ENCODE results near the gene TMIE. TPM values are rescaled to one million over a fixed set of nuclear protein-coding genes. Genes with fewer than 3 reads are reported as not detected.

The TMIE gene
- total RNA-seq, 2 donors from 2014 or later, result not detected

DNA sequence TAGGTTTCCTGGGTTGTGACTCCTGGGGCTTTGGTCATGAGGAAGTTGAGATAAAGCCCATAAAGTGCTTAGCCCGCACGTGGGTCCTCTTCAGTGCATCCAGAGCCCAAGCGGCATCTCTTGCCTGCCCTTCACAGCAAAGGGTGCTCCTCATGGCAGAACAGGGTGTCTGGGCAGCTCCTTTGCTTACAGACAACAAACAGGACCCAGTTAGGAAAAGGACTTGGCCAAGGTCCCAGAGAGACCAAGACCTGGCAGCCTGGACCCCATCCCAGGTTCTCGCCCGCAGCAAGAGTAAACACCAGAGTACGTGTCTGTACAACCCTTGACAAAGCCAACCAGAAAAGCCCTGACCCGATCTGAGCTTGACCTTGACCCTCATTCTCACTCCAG is 34.7 kb upstream of the TMIE start:
- Histone ChIP-seq H3K4me1 (peaks cover 15% of the 10 kb centered on the region), H3K4me3 (no peak overlapping the region), H3K27me3 (no peaks in the 10 kb centered on the region), H3K36me3 (replicated peaks in 1 of 2; ENCODE audit: insufficient read depth in 1 of 2, low read depth in 2 of 2) (no peaks in the 10 kb centered on the region), H3K27ac (no peak overlapping the region), H3K9me3 (no peaks in the 10 kb centered on the region)
- ATAC-seq (peak; percentile 12), DNase-seq (peak in 3 of 4 donors; percentile 17 to 50 (median 44))
- no peak for TF ChIP-seq POLR2A (IDR thresholded peaks at IDR 0.05)
- TF ChIP-seq, protein P1, sequence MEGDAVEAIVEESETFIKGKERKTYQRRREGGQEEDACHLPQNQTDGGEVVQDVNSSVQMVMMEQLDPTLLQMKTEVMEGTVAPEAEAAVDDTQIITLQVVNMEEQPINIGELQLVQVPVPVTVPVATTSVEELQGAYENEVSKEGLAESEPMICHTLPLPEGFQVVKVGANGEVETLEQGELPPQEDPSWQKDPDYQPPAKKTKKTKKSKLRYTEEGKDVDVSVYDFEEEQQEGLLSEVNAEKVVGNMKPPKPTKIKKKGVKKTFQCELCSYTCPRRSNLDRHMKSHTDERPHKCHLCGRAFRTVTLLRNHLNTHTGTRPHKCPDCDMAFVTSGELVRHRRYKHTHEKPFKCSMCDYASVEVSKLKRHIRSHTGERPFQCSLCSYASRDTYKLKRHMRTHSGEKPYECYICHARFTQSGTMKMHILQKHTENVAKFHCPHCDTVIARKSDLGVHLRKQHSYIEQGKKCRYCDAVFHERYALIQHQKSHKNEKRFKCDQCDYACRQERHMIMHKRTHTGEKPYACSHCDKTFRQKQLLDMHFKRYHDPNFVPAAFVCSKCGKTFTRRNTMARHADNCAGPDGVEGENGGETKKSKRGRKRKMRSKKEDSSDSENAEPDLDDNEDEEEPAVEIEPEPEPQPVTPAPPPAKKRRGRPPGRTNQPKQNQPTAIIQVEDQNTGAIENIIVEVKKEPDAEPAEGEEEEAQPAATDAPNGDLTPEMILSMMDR (IDR thresholded peaks at IDR 0.05), result no peak
- intact Hi-C loops (cut with DNase I), result no loop called here
- 46 to 49% methylated on average over 7 of the region's 7 CpGs for WGBS, 2 donors

DNA sequence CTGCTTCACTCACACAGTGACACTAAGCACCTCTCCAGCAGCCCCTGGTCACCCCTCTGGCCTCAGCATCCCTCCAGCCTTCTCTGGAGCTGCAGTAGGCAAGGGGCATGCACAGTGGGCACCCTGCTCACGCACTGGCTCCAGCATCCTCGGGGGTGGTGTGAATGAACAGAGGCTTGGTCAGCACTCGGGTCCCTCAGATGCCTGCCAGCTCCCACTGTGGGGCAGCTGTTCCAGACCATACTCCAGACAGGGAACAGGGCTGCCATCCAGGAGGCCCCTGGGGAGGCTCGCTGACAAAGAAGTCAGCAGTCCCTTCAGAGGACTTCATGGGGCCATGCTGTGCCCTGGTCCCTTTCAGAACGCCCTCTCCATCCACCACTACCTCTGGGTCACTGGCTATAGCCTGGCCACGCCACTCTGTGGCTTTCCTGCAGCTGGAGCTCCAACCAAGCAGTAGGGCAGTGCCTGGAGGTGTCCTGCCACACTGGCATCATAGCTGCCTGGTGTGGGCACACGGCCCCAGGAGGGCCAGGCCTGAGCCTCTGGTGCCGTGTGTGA is 34.1 kb upstream of the TMIE start:
- no peaks in the 10 kb centered on the region for H3K9me3 ChIP-seq
- H3K36me3 ChIP-seq (replicated peaks in 1 of 2; ENCODE audit: insufficient read depth in 1 of 2, low read depth in 2 of 2), result no peaks in the 10 kb centered on the region
- no peak overlapping the region for H3K4me3 ChIP-seq
- intact Hi-C loops (cut with DNase I), result no loop called here
- 87 to 93% methylated on average over 7 to 8 of the region's 8 CpGs for WGBS, 2 donors
- peak in 2 of 4 donors; percentile 8 to 11 for DNase-seq
- no peak overlapping the region for H3K27ac ChIP-seq
- no peak for TF ChIP-seq POLR2A (IDR thresholded peaks at IDR 0.05)
- TF ChIP-seq, protein P1 (IDR thresholded peaks at IDR 0.05), result no peak
- H3K27me3 ChIP-seq, result no peaks in the 10 kb centered on the region
- no peak for ATAC-seq
- peaks cover 15% of the 10 kb centered on the region for H3K4me1 ChIP-seq

DNA sequence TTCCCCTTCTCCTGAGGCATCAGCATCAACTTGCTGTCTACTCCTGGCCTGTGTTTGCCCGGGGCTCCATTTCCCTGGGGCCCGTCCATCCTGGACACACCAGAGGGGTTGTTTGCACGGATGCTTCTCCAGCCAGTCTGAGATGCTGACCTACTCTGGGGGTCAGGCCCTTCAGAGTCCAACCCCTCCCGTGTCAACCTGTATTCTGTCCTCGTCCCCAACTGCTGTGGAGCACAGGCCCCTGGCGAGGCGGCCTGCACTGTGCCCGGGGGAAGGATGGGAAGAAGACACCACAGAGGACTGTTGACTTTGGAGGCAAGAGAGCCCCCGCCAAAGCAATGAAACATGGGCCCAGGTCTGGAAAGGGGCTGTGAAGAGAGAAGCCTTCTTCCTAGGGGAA is 33.5 kb upstream of the TMIE start:
- Histone ChIP-seq H3K27me3 (no peaks in the 10 kb centered on the region), H3K4me3 (no peak overlapping the region), H3K27ac (no peak overlapping the region), H3K36me3 (replicated peaks in 1 of 2; ENCODE audit: insufficient read depth in 1 of 2, low read depth in 2 of 2) (no peaks in the 10 kb centered on the region), H3K9me3 (no peaks in the 10 kb centered on the region), H3K4me1 (peaks cover 15% of the 10 kb centered on the region)
- intact Hi-C loops (cut with DNase I), result no loop called here
- TF ChIP-seq POLR2A (IDR thresholded peaks at IDR 0.05), result no peak
- TF ChIP-seq, protein P1 (IDR thresholded peaks at IDR 0.05), result no peak
- DNase-seq, result peak in 1 of 4 donors; percentile 10
- ATAC-seq, result no peak
- 80 to 90% methylated on average over 9 of the region's 9 CpGs for WGBS, 2 donors

DNA sequence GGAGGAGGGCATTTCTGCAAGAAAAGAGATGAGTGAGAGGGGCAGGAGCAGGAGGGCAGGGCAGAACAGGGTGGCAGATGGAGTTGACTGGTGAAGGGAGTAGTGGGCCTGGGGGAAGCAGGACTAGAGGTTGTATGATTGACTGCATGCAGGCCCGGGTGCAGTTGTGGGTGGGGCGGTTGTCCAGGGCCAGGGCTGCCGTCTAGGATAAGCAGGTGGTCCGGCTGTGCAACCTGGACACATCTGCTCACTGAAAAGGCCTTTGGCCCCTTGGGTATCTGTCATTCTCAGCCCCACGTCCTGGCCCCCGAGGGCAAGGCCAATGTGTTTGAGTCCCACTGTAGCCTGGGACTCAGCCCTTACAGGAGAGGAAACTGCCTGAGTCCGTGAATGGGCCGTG is 33.1 kb upstream of the TMIE start:
- no peak for TF ChIP-seq POLR2A (IDR thresholded peaks at IDR 0.05)
- TF ChIP-seq, protein P1 (IDR thresholded peaks at IDR 0.05), result no peak
- Histone ChIP-seq H3K9me3 (no peaks in the 10 kb centered on the region), H3K27ac (no peak overlapping the region), H3K27me3 (no peaks in the 10 kb centered on the region), H3K36me3 (replicated peaks in 1 of 2; ENCODE audit: insufficient read depth in 1 of 2, low read depth in 2 of 2) (no peaks in the 10 kb centered on the region), H3K4me3 (no peak overlapping the region), H3K4me1 (peaks cover 15% of the 10 kb centered on the region)
- ATAC-seq (no peak), DNase-seq (peak in 2 of 4 donors; percentile 9 to 11)
- intact Hi-C loops (cut with DNase I), result no loop called here
- WGBS, 2 donors, result 59 to 70% methylated on average over 8 of the region's 8 CpGs

DNA sequence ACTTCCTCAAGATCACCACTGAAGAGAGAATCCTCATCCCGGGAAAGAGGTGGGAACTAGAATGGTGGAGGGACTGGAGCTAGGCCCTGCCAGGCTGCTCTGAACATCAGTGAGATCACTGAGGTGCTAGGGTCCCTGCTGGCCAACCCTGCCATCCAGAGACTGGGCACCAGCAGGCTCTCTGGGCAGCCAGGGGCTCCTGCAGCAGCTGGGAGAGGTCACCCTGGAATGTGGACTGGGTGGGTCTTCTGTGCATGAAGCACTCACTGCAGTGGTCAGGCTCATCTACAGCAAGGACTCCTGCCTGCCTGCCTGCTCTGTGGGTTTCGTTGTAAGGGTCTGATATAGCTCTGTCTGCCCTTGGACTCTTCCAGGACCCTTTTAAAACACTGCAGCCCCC is 32.6 kb upstream of the TMIE start:
- 74 to 75% methylated on average over 2 of the region's 2 CpGs for WGBS, 2 donors
- no peak for ATAC-seq
- intact Hi-C loops (cut with DNase I), result no loop called here

More for the DNA sequence above, 32.6 kb upstream of the TMIE start:
- Histone ChIP-seq H3K4me1 (peaks cover 15% of the 10 kb centered on the region), H3K27me3 (no peaks in the 10 kb centered on the region), H3K27ac (no peak overlapping the region), H3K9me3 (no peaks in the 10 kb centered on the region), H3K4me3 (no peak overlapping the region), H3K36me3 (replicated peaks in 1 of 2; ENCODE audit: insufficient read depth in 1 of 2, low read depth in 2 of 2) (no peaks in the 10 kb centered on the region)
- TF ChIP-seq, protein P1 (IDR thresholded peaks at IDR 0.05), result no peak
- peak in 1 of 4 donors; percentile 9 for DNase-seq
